ENCODE results near the gene FOXO3.

The FOXO3 gene

DNA sequence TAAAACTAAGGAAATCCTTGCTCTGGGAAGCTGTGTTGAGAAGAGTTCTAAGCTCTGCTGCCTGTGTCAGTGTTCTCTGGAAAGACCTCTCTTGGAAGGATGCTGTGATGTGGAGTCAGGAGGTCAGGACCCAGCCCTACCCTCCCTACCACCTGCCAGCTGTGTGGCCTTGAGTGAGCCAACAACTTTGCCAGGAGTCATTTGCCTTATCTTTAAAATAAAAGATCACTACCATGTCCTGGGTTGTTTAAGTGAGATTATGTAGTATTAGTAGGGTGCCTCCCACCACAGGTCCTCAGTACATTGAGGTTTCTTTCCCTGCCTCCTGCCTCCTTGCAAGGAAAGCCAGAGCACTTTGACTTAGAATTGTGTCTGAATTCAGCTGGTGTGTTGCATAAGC, 64.9 kb downstream of the FOXO3 start:
- Histone ChIP-seq H3K4me1 (ENCODE audit: control extremely low read depth in 1 of 4, control insufficient read depth in 4 of 4, insufficient read depth in 4 of 4, low read length in 3 of 4) (peaks cover 4 to 50% (median 21%) of the 10 kb centered on the region in 4 experiments), H3K36me3 (ENCODE audit: control insufficient read depth in 4 of 4, insufficient read depth in 4 of 4, low read length in 3 of 4) (no peaks in the 10 kb centered on the region), H3K27me3 (replicated peaks in 2 of 5; ENCODE audit: control insufficient read depth in 4 of 5, insufficient read depth in 5 of 5, low read length in 4 of 5) (no peaks in the 10 kb centered on the region), H3K9me3 (ENCODE audit: control extremely low read depth in 1 of 5, control insufficient read depth in 4 of 5, insufficient read depth in 2 of 5, low read depth in 1 of 5, low read length in 4 of 5) (no peaks in the 10 kb centered on the region), H3K4me3 (ENCODE audit: control insufficient read depth in 1 of 7, extremely low read depth in 1 of 7, insufficient read depth in 4 of 7, low read depth in 2 of 7, low read length in 6 of 7) (no peak overlapping the region), H3K27ac (ENCODE audit: insufficient read depth in 1 of 2, low read depth in 1 of 2, low read length in 2 of 2, poor library complexity in 1 of 2, severe bottlenecking in 2 of 2) (no peak overlapping the region)
- DNase-seq: no peak
- ChIA-PET POLR2A (no interaction called here), CTCF (interaction anchor here (0.6 to 1.6 kb wide), 3 partner anchors 67 to 84 kb away, joined by 3 read pairs; no protein-coding TSS in a partner anchor)

DNA sequence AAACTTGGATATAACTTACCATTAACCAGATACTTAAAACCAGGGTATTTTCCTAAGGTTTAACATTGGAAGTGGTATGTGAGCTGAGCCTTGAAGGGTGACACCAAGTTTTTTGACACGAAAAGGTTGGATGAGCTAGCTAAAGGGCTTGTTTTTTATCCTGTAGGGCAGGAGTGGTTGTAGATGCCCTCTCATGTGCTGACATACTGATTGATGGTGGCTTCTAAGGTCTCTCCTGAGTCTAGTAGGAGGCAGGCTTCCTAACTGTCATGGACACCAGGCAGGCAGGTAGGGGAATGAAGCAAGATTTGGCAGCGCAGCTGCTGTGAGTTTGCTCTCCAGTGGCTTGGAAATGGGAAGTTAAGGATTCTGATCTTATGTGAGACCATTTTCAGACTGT, 66.1 kb downstream of the FOXO3 start:
- ChIA-PET POLR2A (no interaction called here), CTCF (interaction anchor here (1.1 to 1.6 kb wide), 3 partner anchors 10 to 21 kb away, joined by 3 to 5 read pairs (median 4); no protein-coding TSS in a partner anchor)
- no peak overlapping the region for H3K4me3 ChIP-seq (ENCODE audit: control insufficient read depth in 1 of 7, extremely low read depth in 1 of 7, insufficient read depth in 4 of 7, low read depth in 2 of 7, low read length in 6 of 7)
- no peaks in the 10 kb centered on the region for H3K9me3 ChIP-seq (ENCODE audit: control extremely low read depth in 1 of 5, control insufficient read depth in 4 of 5, insufficient read depth in 2 of 5, low read depth in 1 of 5, low read length in 4 of 5)
- no peak overlapping the region for H3K27ac ChIP-seq (ENCODE audit: insufficient read depth in 1 of 2, low read depth in 1 of 2, low read length in 2 of 2, poor library complexity in 1 of 2, severe bottlenecking in 2 of 2)
- no CpG with 5 or more reads among the region's 2 CpGs for WGBS (ENCODE audit: insufficient coverage)
- H3K27me3 ChIP-seq (replicated peaks in 2 of 5; ENCODE audit: control insufficient read depth in 4 of 5, insufficient read depth in 5 of 5, low read length in 4 of 5): no peaks in the 10 kb centered on the region
- no peak for DNase-seq
- peaks cover 4 to 57% (median 24%) of the 10 kb centered on the region in 4 experiments for H3K4me1 ChIP-seq (ENCODE audit: control extremely low read depth in 1 of 4, control insufficient read depth in 4 of 4, insufficient read depth in 4 of 4, low read length in 3 of 4)
- no peaks in the 10 kb centered on the region for H3K36me3 ChIP-seq (ENCODE audit: control insufficient read depth in 4 of 4, insufficient read depth in 4 of 4, low read length in 3 of 4)

- Histone ChIP-seq H3K27me3 (replicated peaks in 2 of 5; ENCODE audit: control insufficient read depth in 4 of 5, insufficient read depth in 5 of 5, low read length in 4 of 5) (no peaks in the 10 kb centered on the region), H3K9me3 (ENCODE audit: control extremely low read depth in 1 of 5, control insufficient read depth in 4 of 5, insufficient read depth in 2 of 5, low read depth in 1 of 5, low read length in 4 of 5) (no peaks in the 10 kb centered on the region), H3K4me3 (ENCODE audit: control insufficient read depth in 1 of 7, extremely low read depth in 1 of 7, insufficient read depth in 4 of 7, low read depth in 2 of 7, low read length in 6 of 7) (no peak overlapping the region), H3K36me3 (ENCODE audit: control insufficient read depth in 4 of 4, insufficient read depth in 4 of 4, low read length in 3 of 4) (no peaks in the 10 kb centered on the region), H3K27ac (ENCODE audit: insufficient read depth in 1 of 2, low read depth in 1 of 2, low read length in 2 of 2, poor library complexity in 1 of 2, severe bottlenecking in 2 of 2) (no peak overlapping the region), H3K4me1 (ENCODE audit: control extremely low read depth in 1 of 4, control insufficient read depth in 4 of 4, insufficient read depth in 4 of 4, low read length in 3 of 4) (peaks cover 4 to 55% (median 21%) of the 10 kb centered on the region in 4 experiments)
- DNase-seq: no peak
- ChIA-PET POLR2A (interaction anchor here (0.6 kb wide), 1 partner anchor 69 kb away, joined by 6 read pairs; no protein-coding TSS in a partner anchor), CTCF (interaction anchor here (0.6 to 1.6 kb wide), 5 partner anchors 9 to 153 kb away, joined by 3 to 5 read pairs (median 3); no protein-coding TSS in a partner anchor)
- WGBS (ENCODE audit: insufficient coverage): 100% methylated on average over 2 of the region's 4 CpGs
These were observed 67.2 kb downstream of the FOXO3 start for GRCh38 chr6:108627692-108628550.

DNA sequence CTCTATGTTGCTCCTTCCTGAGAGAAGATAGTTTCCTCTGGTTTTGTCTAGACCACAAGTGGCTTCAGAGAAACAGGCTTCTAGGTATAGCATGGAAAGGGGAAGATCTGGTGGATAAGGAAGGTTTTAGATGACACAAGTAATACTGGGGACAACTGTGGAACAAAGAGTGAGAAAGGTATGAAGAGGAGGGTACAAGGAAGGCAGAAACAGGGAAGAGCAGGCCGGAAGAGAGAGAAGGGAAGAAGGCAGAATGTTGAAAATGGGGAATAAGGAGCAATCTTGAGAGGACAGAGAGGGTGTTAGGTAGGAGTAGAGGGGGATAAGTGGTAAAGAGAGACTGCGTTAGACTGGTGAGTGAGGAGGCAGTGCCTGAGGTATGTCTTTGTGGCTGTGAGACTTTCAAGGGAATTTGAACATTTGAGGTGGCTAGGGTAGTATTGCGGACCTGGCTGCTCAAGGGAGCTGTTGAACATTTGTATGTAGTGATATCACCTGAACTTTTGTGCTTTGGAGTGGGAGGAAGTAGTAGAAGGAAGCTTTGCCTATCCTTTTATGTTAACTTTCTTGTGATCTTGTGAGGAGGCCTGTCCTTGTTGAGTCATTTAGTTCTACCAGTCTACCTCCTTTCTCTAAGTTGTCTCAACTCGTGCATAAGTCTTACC, 69.5 kb downstream of the FOXO3 start:
- Histone ChIP-seq H3K4me3 (ENCODE audit: control insufficient read depth in 1 of 7, extremely low read depth in 1 of 7, insufficient read depth in 4 of 7, low read depth in 2 of 7, low read length in 6 of 7) (peak overlapping the region in 1 of 7 experiments; percentile 15), H3K36me3 (ENCODE audit: control insufficient read depth in 4 of 4, insufficient read depth in 4 of 4, low read length in 3 of 4) (no peaks in the 10 kb centered on the region), H3K4me1 (ENCODE audit: control extremely low read depth in 1 of 4, control insufficient read depth in 4 of 4, insufficient read depth in 4 of 4, low read length in 3 of 4) (peaks cover 2 to 49% (median 21%) of the 10 kb centered on the region in 4 experiments), H3K27ac (ENCODE audit: insufficient read depth in 1 of 2, low read depth in 1 of 2, low read length in 2 of 2, poor library complexity in 1 of 2, severe bottlenecking in 2 of 2) (no peak overlapping the region), H3K9me3 (ENCODE audit: control extremely low read depth in 1 of 5, control insufficient read depth in 4 of 5, insufficient read depth in 2 of 5, low read depth in 1 of 5, low read length in 4 of 5) (no peaks in the 10 kb centered on the region), H3K27me3 (replicated peaks in 2 of 5; ENCODE audit: control insufficient read depth in 4 of 5, insufficient read depth in 5 of 5, low read length in 4 of 5) (no peaks in the 10 kb centered on the region)
- CTCF ChIA-PET: interaction anchor here (0.6 to 1.3 kb wide), 3 partner anchors 9 to 54 kb away, joined by 3 to 5 read pairs (median 5); no protein-coding TSS in a partner anchor
- WGBS (ENCODE audit: insufficient coverage): 95% methylated on average over 3 of the region's 4 CpGs
- no peak for DNase-seq
- POLR2A ChIA-PET: no interaction called here

DNA sequence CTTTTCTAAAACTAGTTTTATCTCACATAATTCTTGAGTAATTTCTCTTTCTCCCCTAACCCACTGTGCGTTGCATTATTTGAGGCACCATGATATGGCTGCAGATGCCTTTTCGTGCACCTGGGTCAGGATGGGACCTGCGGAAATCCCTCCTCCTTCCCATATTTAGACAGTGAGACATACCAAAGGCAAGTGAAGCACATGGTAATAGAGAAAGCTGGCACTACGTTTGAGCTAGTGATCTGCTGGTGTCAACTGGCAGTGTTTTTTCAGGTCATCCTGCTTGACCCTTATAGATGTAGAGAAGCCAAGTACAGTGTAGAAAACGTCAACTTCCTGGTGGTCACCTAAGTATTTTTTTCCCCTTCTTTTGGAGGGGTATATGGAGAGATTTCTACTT, 71.7 kb downstream of the FOXO3 start:
- peaks cover 5 to 50% (median 31%) of the 10 kb centered on the region in 4 experiments for H3K4me1 ChIP-seq (ENCODE audit: control extremely low read depth in 1 of 4, control insufficient read depth in 4 of 4, insufficient read depth in 4 of 4, low read length in 3 of 4)
- ChIA-PET POLR2A (no interaction called here), CTCF (no interaction called here)
- no peaks in the 10 kb centered on the region for H3K27me3 ChIP-seq (replicated peaks in 2 of 5; ENCODE audit: control insufficient read depth in 4 of 5, insufficient read depth in 5 of 5, low read length in 4 of 5)
- H3K4me3 ChIP-seq (ENCODE audit: control insufficient read depth in 1 of 7, extremely low read depth in 1 of 7, insufficient read depth in 4 of 7, low read depth in 2 of 7, low read length in 6 of 7): no peak overlapping the region
- H3K27ac ChIP-seq (ENCODE audit: insufficient read depth in 1 of 2, low read depth in 1 of 2, low read length in 2 of 2, poor library complexity in 1 of 2, severe bottlenecking in 2 of 2): no peak overlapping the region
- H3K9me3 ChIP-seq (ENCODE audit: control extremely low read depth in 1 of 5, control insufficient read depth in 4 of 5, insufficient read depth in 2 of 5, low read depth in 1 of 5, low read length in 4 of 5): no peaks in the 10 kb centered on the region
- WGBS (ENCODE audit: insufficient coverage): 96% methylated on average over 4 of the region's 5 CpGs
- H3K36me3 ChIP-seq (ENCODE audit: control insufficient read depth in 4 of 4, insufficient read depth in 4 of 4, low read length in 3 of 4): no peaks in the 10 kb centered on the region
- DNase-seq: no peak

- no peaks in the 10 kb centered on the region for H3K9me3 ChIP-seq (ENCODE audit: control extremely low read depth in 1 of 5, control insufficient read depth in 4 of 5, insufficient read depth in 2 of 5, low read depth in 1 of 5, low read length in 4 of 5)
- no CpG with 5 or more reads among the region's 1 CpG for WGBS (ENCODE audit: insufficient coverage)
- POLR2A ChIA-PET: no interaction called here
- no peak for DNase-seq
- no peak overlapping the region for H3K27ac ChIP-seq (ENCODE audit: insufficient read depth in 1 of 2, low read depth in 1 of 2, low read length in 2 of 2, poor library complexity in 1 of 2, severe bottlenecking in 2 of 2)
- H3K4me1 ChIP-seq (ENCODE audit: control extremely low read depth in 1 of 4, control insufficient read depth in 4 of 4, insufficient read depth in 4 of 4, low read length in 3 of 4): peaks cover 5 to 49% (median 30%) of the 10 kb centered on the region in 4 experiments
- no peaks in the 10 kb centered on the region for H3K27me3 ChIP-seq (replicated peaks in 2 of 5; ENCODE audit: control insufficient read depth in 4 of 5, insufficient read depth in 5 of 5, low read length in 4 of 5)
- CTCF ChIA-PET: no interaction called here
- no peaks in the 10 kb centered on the region for H3K36me3 ChIP-seq (ENCODE audit: control insufficient read depth in 4 of 4, insufficient read depth in 4 of 4, low read length in 3 of 4)
- H3K4me3 ChIP-seq (ENCODE audit: control insufficient read depth in 1 of 7, extremely low read depth in 1 of 7, insufficient read depth in 4 of 7, low read depth in 2 of 7, low read length in 6 of 7): no peak overlapping the region
These were observed 72.7 kb downstream of the FOXO3 start for GRCh38 chr6:108633436-108633835.
